HG03378 (cell line): ENCODE results near the gene EFNA1.
A peak's percentile ranks its signal among the peaks of the same experiment; 100 is the strongest.

ENCODE experiments used
- ATAC-seq: cut with Tn5 transposase; IDR thresholded peaks from one replicate; pipeline ENCODE4 v1.9.1; 2021; ENCODE audit warnings: mild to moderate bottlenecking, moderate library complexity; ENCODE audit not compliant: unreplicated experiment

Gene EFNA1

GRCh38 chr1:155123801-155124200, 3.9 kb upstream of the EFNA1 start:
- no peak for ATAC-seq

- ATAC-seq: no peak
These were observed 2.9 kb upstream of the EFNA1 start for GRCh38 chr1:155124503-155125463.

GRCh38 chr1:155125511-155125945, 2.1 kb upstream of the EFNA1 start:
- ATAC-seq: no peak

GRCh38 chr1:155125946-155126555, 1.6 kb upstream of the EFNA1 start:
- no peak for ATAC-seq

GRCh38 chr1:155126556-155127104, 1.0 kb upstream of the EFNA1 start:
- no peak for ATAC-seq

GRCh38 chr1:155127967-155128754, 485 bp downstream of the EFNA1 start:
- no peak for ATAC-seq

GRCh38 chr1:155128755-155129473, 1.2 kb downstream of the EFNA1 start:
- no peak for ATAC-seq

GRCh38 chr1:155130272-155131006, 2.8 kb downstream of the EFNA1 start:
- no peak for ATAC-seq

- no peak for ATAC-seq
These were observed 3.6 kb downstream of the EFNA1 start for GRCh38 chr1:155131285-155131684.

- no peak for ATAC-seq
These were observed 4.2 kb downstream of the EFNA1 start for GRCh38 chr1:155131856-155132255.

- ATAC-seq: no peak
These were observed 6.2 kb downstream of the EFNA1 start for GRCh38 chr1:155133799-155134281.

GRCh38 chr1:155134322-155134721, 6.6 kb downstream of the EFNA1 start:
- ATAC-seq: no peak

GRCh38 chr1:155134880-155135414, 7.3 kb downstream of the EFNA1 start:
- no peak for ATAC-seq

GRCh38 chr1:155135415-155136028, 7.8 kb downstream of the EFNA1 start, which contains the start of gene SLC50A1:
Gene SLC50A1, plus strand, starts transcription at chr1:155135852. Its CDS starts 60 bp downstream, at chr1:155135912.
- peak; percentile 58 for ATAC-seq

GRCh38 chr1:155136748-155137147, 9.1 kb downstream of the EFNA1 start:
- ATAC-seq: no peak

- ATAC-seq: no peak
These were observed 9.7 kb downstream of the EFNA1 start for GRCh38 chr1:155137154-155137949.

- peak; percentile 40 for ATAC-seq
These were observed 12.4 kb downstream of the EFNA1 start, which contains the start of gene DPM3 for GRCh38 chr1:155139895-155140629. Gene DPM3, minus strand, starts transcription at chr1:155140531. Its CDS starts 291 bp downstream, at chr1:155140240.
